HepG2 (cell line): ENCODE results near the gene WDR13. TPM values are rescaled to one million over a fixed set of nuclear protein-coding genes. Genes with fewer than 3 reads are reported as not detected.

ENCODE experiments used
- HNF4G ChIP-seq, 2 experiments: sonication (generic) in 1 of 2; formaldehyde crosslinking in 1 of 2; IDR thresholded peaks; 2 replicates each; pipeline versions ENCODE4 v1.4.0 to v1.6.1; 2011 to 2020; ENCODE audit warnings: borderline replicate concordance in 2 of 2, low read depth in 2 of 2, mild to moderate bottlenecking in 2 of 2, low read length in 1 of 2, missing genetic modification reagents in 1 of 2, moderate library complexity in 1 of 2
- PHF5A ChIP-seq: IDR thresholded peaks from one replicate; pipeline ENCODE4 v1.6.1; 2018; ENCODE audit warnings: low read depth, missing genetic modification reagents; ENCODE audit not compliant: unreplicated experiment
- SRF ChIP-seq: IDR thresholded peaks from 2 replicates; pipeline ENCODE4 v1.6.1; 2011; ENCODE audit warnings: mild to moderate bottlenecking, low read depth, low read length, moderate library complexity
- TAF1 ChIP-seq: sonication (generic); formaldehyde crosslinking; IDR thresholded peaks from 2 replicates; pipeline ENCODE4 v1.4.0; 2020; ENCODE audit warnings: missing genetic modification reagents
- ZNF101 ChIP-seq: sonication (generic); formaldehyde crosslinking; IDR thresholded peaks from 2 replicates; pipeline ENCODE4 v1.4.0; 2020; ENCODE audit warnings: mild to moderate bottlenecking, low read depth, missing genetic modification reagents, borderline replicate concordance
- ZNF205 ChIP-seq: IDR thresholded peaks from 2 replicates; pipeline ENCODE4 v1.6.1; 2018; ENCODE audit warnings: missing biosample characterization, missing genetic modification reagents
- ZNF317 ChIP-seq: sonication (generic); formaldehyde crosslinking; IDR thresholded peaks from 2 replicates; pipeline ENCODE4 v1.5.0; 2020; ENCODE audit warnings: mild to moderate bottlenecking, missing genetic modification reagents
- polyA plus RNA-seq, 8 experiments: library from polyadenylated mRNA; depleted of rRNA in 3 of 8; stranded (reverse) in 7 of 8; unstranded in 1 of 8; fragments of >200 nt; fragmentation: Illumina TruSeq in 4 of 8; extraction: Trizol in 4 of 8; gene quantifications; 2 replicates each; pipeline versions ENCODE4 v1.2.1 to v1.2.3, GENCODE V29; 2011 to 2016; ENCODE audit warnings: low read depth in 4 of 8, missing spikeins in 1 of 8, mixed read lengths in 1 of 8; ENCODE audit not compliant: insufficient read depth in 1 of 8
- total RNA-seq, 5 experiments: library from RNA; depleted of rRNA; stranded (reverse); fragments of >200 nt; fragmentation: Illumina TruSeq; extraction: Trizol; gene quantifications; 2 replicates each; pipeline ENCODE4 v1.2.3, GENCODE V29; 2016; ENCODE audit warnings: low read depth in 1 of 5
- TF ChIP-seq, protein P1 (sequence below): sonication (generic); formaldehyde crosslinking; IDR thresholded peaks from 2 replicates; pipeline ENCODE4 v1.4.0; 2020; ENCODE audit warnings: missing genetic modification reagents
- TF ChIP-seq, protein P2 (sequence below): sonication (generic); formaldehyde crosslinking; IDR thresholded peaks from 2 replicates; pipeline ENCODE4 v1.4.0; 2020; ENCODE audit warnings: missing genetic modification reagents, low read depth, mild to moderate bottlenecking, borderline replicate concordance
- TF ChIP-seq, protein P3 (sequence below): sonication (generic); formaldehyde crosslinking; IDR thresholded peaks from 2 replicates; pipeline ENCODE4 v1.4.0; 2020; ENCODE audit warnings: missing genetic modification reagents, borderline replicate concordance
- TF ChIP-seq, protein P4 (sequence below): sonication (generic); formaldehyde crosslinking; IDR thresholded peaks from 2 replicates; pipeline ENCODE4 v1.9.0; 2021; ENCODE audit warnings: missing genetic modification reagents, mild to moderate bottlenecking, borderline replicate concordance
- TF ChIP-seq, protein P5 (sequence below): sonication (generic); formaldehyde crosslinking; IDR thresholded peaks from 2 replicates; pipeline ENCODE4 v1.5.1; 2020; ENCODE audit warnings: mild to moderate bottlenecking, missing genetic modification reagents
- TF ChIP-seq, protein P6 (sequence below): sonication (generic); formaldehyde crosslinking; IDR thresholded peaks from 2 replicates; pipeline ENCODE4 v1.8.1; 2022; ENCODE audit warnings: mild to moderate bottlenecking, missing genetic modification reagents

The WDR13 gene
- total and polyA plus RNA-seq, 2 of the 13 experiments (the other 11 are each of a cell fraction or from before 2014, with no cell fraction given), result 28.7 to 37.1 TPM

DNA sequence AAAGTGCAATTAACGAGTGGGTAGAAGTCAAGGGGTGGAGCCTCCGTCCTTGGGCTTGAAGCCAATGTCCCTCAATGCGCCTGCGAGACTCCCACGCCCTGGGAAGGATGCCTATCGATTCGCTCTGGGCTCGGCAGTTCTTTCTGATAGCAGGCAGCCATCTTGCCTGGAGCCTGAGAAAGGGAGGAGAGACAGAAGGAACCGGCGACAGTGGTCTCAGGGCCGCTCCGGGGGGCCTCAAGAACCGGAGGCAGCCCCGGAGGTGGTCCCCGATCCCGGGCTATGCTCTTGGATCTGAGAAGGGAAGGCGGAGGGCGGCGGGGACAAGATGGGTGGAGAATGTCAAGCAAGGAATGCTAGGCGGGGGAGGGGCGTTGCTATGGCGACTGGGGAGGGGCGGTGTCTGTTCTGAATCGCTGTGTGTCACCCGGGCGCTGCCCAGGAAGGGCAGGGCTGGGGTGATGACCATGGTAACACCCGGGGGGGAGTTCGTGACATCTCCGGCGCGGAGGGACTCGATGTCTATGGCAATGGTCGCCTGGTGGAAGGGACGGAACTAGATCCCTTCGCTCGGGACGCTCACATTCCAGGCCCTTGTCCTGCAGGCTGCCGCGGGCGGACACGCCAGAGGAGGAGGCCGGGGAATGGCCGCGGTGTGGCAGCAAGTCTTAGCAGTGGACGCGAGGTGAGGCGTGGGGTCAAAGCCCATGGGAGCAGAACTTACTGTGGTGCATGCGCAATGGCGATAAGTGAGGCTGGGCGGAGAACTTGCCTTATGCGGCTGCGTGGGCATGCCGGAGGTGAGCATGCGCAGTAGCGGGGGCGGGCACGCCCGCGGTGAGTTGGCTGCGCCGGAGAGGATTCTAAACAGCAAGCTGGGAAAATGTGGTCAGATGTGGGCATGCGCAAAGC lies at the start of gene WDR13 (continued):
- peak; percentile 88 for TF ChIP-seq SRF
- TF ChIP-seq, protein P1, sequence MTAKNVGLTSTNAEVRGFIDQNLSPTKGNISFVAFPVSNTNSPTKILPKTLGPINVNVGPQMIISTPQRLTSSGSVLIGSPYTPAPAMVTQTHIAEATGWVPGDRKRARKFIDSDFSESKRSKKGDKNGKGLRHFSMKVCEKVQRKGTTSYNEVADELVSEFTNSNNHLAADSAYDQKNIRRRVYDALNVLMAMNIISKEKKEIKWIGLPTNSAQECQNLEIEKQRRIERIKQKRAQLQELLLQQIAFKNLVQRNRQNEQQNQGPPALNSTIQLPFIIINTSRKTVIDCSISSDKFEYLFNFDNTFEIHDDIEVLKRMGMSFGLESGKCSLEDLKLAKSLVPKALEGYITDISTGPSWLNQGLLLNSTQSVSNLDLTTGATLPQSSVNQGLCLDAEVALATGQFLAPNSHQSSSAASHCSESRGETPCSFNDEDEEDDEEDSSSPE (CRISPR knock-in tag), result no peak
- TF ChIP-seq ZNF317 (CRISPR knock-in tag), result no peak
- TF ChIP-seq, protein P2, sequence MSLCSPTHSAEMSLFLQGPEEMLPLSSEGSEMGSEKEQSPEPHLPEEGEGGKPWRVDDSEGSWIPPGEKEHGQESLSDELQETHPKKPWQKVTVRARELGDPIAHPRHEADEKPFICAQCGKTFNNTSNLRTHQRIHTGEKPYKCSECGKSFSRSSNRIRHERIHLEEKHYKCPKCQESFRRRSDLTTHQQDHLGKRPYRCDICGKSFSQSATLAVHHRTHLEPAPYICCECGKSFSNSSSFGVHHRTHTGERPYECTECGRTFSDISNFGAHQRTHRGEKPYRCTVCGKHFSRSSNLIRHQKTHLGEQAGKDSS (CRISPR knock-in tag), result no peak
- no peak for TF ChIP-seq PHF5A (CRISPR knock-in tag)
- TF ChIP-seq, protein P3, sequence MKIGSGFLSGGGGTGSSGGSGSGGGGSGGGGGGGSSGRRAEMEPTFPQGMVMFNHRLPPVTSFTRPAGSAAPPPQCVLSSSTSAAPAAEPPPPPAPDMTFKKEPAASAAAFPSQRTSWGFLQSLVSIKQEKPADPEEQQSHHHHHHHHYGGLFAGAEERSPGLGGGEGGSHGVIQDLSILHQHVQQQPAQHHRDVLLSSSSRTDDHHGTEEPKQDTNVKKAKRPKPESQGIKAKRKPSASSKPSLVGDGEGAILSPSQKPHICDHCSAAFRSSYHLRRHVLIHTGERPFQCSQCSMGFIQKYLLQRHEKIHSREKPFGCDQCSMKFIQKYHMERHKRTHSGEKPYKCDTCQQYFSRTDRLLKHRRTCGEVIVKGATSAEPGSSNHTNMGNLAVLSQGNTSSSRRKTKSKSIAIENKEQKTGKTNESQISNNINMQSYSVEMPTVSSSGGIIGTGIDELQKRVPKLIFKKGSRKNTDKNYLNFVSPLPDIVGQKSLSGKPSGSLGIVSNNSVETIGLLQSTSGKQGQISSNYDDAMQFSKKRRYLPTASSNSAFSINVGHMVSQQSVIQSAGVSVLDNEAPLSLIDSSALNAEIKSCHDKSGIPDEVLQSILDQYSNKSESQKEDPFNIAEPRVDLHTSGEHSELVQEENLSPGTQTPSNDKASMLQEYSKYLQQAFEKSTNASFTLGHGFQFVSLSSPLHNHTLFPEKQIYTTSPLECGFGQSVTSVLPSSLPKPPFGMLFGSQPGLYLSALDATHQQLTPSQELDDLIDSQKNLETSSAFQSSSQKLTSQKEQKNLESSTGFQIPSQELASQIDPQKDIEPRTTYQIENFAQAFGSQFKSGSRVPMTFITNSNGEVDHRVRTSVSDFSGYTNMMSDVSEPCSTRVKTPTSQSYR, result peak; percentile 59; the same call in 1 of the 2 replicates
- TF ChIP-seq TAF1 (CRISPR knock-in tag), result peak; percentile 63; the same call in 1 of the 2 replicates
- no peak for TF ChIP-seq ZNF205
- no peak for TF ChIP-seq HNF4G (IDR thresholded peaks at IDR 0.05; ENCODE audit: borderline replicate concordance, low read depth, low read length)
- no peak for TF ChIP-seq HNF4G (CRISPR knock-in tag; IDR thresholded peaks at IDR 0.05; ENCODE audit: borderline replicate concordance, low read depth)
- TF ChIP-seq, protein P4, sequence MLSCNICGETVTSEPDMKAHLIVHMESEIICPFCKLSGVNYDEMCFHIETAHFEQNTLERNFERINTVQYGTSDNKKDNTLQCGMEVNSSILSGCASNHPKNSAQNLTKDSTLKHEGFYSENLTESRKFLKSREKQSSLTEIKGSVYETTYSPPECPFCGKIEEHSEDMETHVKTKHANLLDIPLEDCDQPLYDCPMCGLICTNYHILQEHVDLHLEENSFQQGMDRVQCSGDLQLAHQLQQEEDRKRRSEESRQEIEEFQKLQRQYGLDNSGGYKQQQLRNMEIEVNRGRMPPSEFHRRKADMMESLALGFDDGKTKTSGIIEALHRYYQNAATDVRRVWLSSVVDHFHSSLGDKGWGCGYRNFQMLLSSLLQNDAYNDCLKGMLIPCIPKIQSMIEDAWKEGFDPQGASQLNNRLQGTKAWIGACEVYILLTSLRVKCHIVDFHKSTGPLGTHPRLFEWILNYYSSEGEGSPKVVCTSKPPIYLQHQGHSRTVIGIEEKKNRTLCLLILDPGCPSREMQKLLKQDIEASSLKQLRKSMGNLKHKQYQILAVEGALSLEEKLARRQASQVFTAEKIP (CRISPR knock-in tag), result no peak
- TF ChIP-seq, protein P5, sequence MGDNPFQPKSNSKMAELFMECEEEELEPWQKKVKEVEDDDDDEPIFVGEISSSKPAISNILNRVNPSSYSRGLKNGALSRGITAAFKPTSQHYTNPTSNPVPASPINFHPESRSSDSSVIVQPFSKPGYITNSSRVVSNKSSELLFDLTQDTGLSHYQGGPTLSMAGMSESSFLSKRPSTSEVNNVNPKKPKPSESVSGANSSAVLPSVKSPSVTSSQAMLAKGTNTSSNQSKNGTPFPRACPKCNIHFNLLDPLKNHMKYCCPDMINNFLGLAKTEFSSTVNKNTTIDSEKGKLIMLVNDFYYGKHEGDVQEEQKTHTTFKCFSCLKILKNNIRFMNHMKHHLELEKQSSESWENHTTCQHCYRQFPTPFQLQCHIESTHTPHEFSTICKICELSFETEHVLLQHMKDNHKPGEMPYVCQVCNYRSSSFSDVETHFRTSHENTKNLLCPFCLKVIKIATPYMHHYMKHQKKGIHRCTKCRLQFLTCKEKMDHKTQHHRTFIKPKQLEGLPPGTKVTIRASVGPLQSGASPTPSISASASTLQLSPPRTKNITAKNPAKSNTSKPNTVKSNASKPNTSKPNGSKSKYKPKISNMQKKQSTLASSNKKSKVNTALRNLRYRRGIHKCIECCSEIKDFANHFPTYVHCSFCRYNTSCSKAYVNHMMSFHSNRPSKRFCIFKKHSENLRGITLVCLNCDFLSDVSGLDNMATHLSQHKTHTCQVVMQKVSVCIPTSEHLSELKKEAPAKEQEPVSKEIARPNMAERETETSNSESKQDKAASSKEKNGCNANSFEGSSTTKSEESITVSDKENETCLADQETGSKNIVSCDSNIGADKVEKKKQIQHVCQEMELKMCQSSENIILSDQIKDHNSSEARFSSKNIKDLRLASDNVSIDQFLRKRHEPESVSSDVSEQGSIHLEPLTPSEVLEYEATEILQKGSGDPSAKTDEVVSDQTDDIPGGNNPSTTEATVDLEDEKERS (CRISPR knock-in tag), result no peak
- TF ChIP-seq, protein P6, sequence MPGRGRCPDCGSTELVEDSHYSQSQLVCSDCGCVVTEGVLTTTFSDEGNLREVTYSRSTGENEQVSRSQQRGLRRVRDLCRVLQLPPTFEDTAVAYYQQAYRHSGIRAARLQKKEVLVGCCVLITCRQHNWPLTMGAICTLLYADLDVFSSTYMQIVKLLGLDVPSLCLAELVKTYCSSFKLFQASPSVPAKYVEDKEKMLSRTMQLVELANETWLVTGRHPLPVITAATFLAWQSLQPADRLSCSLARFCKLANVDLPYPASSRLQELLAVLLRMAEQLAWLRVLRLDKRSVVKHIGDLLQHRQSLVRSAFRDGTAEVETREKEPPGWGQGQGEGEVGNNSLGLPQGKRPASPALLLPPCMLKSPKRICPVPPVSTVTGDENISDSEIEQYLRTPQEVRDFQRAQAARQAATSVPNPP (CRISPR knock-in tag), result no peak
- TF ChIP-seq ZNF101 (CRISPR knock-in tag), result no peak
